KOPT-K1 (cell line): ENCODE measurements around the gene MRPS30.
"Not testable (repeated sequence)": the region's sequence is repeated elsewhere in the genome, so short reads cannot be mapped to it uniquely, and the experiment has no call there.

Experiments used
- H3K27ac ChIP-seq: fragments of 200-600 bp; sonication (generic); 2 replicates; pipeline ENCODE4 v1.5.1; 2016; ENCODE audit warnings: antibody characterized with exemption, mild to moderate bottlenecking, low read depth, low read length; ENCODE audit not compliant: poor library complexity, severe bottlenecking
- H3K36me3 ChIP-seq: fragments of 200-600 bp; sonication (generic); 2 replicates; pipeline ENCODE4 v1.5.1; 2017; ENCODE audit warnings: antibody characterized with exemption, mild to moderate bottlenecking, low read length, moderate library complexity; ENCODE audit not compliant: insufficient read depth
- H3K9me3 ChIP-seq: fragments of 200-600 bp; sonication (generic); 2 replicates; pipeline ENCODE4 v1.5.1; 2017; ENCODE audit warnings: antibody characterized with exemption, low read length, mild to moderate bottlenecking; ENCODE audit not compliant: insufficient read depth, poor library complexity, severe bottlenecking

Gene MRPS30

DNA sequence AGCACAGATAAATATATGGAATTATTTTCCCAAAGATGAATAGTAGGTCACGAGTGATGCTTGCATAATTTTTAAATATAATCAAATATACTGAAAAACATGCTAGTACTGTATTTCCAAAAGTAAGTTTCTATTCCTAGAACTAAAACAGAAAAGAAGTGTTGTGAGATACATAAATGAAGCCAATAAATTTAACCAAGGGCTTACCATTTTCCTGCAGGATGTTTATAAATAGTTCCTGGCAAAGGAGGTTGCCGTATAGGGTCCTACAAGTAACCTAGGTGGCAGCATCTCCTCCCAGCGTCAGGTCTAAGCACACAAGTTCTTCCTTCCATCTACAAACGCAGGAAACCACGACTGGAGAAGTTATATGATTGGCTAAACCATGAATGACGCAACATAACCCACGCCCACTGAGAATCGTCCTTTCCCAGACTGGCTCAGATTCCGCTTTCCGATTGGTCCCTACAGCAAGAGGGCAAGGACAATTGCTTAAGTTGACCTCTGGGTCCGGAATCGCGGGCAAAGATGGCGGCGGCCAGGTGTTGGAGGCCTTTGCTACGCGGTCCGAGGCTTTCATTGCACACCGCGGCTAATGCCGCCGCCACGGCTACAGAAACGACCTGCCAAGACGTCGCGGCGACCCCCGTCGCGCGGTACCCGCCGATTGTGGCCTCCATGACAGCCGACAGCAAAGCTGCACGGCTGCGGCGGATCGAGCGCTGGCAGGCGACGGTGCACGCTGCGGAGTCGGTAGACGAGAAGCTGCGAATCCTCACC is at the start of gene MRPS30:
Gene MRPS30, plus strand, starts transcription at position 513 of the 780 bp plus-strand sequence. Its CDS starts 16 bp downstream, at position 529.
- Histone ChIP-seq H3K27ac (peak within 1 kb of the TSS; percentile 80), H3K36me3 (peaks cover 31% of the 10 kb centered on the region), H3K9me3 (no peaks in the 10 kb centered on the region)

DNA sequence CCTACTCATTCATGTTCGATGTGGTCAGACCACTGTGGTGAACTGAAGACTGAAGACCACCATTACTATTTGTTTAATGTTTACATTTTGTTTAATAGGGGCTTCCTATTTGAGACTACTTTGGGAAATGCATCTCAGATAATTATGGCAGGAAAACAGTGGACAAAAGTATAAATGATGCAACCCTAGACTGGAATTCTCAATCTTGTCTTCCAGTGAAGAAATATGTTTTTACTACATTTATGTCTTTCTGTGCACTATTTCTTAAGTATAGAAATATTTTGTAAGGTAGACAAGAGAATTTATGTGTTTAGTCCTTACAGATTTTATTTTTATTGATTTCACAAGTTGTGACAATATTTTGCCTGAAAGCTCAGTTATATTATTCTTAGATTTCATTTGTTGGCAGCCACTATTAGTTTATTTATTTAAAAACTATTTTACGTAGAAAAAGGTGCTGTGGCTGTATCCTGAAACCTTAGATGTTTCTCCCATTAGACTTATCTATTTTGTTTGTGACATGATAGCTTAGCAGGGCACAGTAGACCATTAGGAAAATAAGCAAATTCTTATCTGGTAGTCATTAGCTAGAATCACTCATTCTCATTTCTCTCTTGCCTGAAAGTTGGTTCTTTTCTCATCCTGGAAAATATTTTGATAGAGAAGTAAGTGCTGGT is 39.4 kb upstream of the MRPS30 start:
- H3K27ac ChIP-seq = no peak overlapping the region
- H3K36me3 ChIP-seq = no peaks in the 10 kb centered on the region
- H3K9me3 ChIP-seq = no peaks in the 10 kb centered on the region

DNA sequence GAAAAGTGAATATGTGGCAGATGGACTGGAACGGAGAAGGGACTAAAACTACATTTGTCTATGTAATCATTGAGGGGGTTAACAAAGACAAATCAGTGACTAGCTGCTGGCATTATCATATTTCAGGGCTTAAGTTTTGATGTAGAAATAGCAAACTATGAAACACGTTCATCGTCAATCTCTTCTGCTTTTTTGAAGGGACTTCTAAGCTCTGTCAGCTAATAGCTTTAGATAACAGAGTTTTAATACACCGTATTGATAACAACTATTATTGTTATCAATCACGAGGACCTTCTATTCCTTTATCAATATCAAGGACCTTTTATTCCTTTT is 38.9 kb upstream of the MRPS30 start:
- H3K27ac ChIP-seq = no peak overlapping the region
- no peaks in the 10 kb centered on the region for H3K9me3 ChIP-seq
- no peaks in the 10 kb centered on the region for H3K36me3 ChIP-seq

GRCh38 chr5:44770780-44771717 is 37.7 kb upstream of the MRPS30 start:
- Histone ChIP-seq H3K9me3 (no peaks in the 10 kb centered on the region), H3K36me3 (no peaks in the 10 kb centered on the region), H3K27ac (no peak overlapping the region)

- not testable (repeated sequence) for H3K9me3 ChIP-seq, H3K27ac ChIP-seq, H3K36me3 ChIP-seq
These were observed 36.4 kb upstream of the MRPS30 start for GRCh38 chr5:44772397-44772796.

DNA sequence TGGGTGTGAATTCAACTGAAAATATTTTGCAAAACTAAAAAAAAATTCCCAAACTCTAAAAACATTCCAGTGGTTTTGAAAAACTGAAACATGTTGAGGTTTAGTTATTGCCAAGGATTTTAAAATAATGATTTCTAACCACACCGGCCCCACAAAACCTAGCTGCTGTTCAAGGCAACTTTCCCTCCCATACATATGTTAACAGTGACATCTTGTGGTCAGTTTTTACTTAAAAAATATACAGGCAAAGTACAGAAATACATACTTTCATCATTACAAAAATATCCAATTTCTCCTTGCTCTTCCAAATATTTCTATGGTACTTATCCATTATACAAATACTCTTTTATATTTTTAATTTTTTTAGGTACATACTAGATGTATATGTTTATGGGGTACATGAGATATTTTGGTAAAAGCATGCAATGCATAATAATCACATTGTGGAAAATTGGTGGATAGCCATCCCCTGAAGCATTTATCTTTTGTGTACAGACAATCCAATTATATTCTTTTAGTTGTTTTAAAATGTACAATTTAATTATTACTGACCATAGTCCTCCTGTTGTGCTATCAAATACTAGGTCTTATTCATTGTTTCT is 34.4 kb upstream of the MRPS30 start:
- H3K36me3 ChIP-seq = no peaks in the 10 kb centered on the region
- no peaks in the 10 kb centered on the region for H3K9me3 ChIP-seq
- no peak overlapping the region for H3K27ac ChIP-seq

DNA sequence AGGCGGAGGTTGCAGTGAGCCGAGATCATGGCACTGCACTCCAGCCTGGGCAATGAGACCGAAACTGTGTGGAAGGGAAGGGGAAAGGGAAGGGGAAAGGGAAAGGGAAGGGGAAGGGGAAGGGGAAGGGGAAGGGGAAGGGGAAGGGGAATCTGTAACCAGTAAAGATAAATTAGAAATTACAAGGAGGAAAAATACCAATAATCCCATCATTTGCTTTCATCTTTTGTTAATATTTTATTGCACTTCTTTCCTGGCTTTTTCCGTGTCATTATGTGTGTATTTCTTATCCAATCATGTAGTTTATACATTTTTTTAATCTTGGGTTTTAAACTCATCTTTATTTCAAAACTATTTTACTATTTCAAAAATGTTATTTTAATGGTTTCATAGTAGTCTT is 29.6 kb upstream of the MRPS30 start:
- Histone ChIP-seq H3K9me3 (no peaks in the 10 kb centered on the region), H3K36me3 (no peaks in the 10 kb centered on the region), H3K27ac (no peak overlapping the region)

- no peak overlapping the region for H3K27ac ChIP-seq
These were observed 25.0 kb upstream of the MRPS30 start for GRCh38 chr5:44783634-44784315.

GRCh38 chr5:44787731-44788130 is 21.0 kb upstream of the MRPS30 start:
- no peaks in the 10 kb centered on the region for H3K36me3 ChIP-seq
- no peak overlapping the region for H3K27ac ChIP-seq
- peaks cover 32% of the 10 kb centered on the region for H3K9me3 ChIP-seq

More at GRCh38 chr5:44783634-44784315, 25.0 kb upstream of the MRPS30 start:
- Histone ChIP-seq H3K9me3 (peaks cover 25% of the 10 kb centered on the region), H3K36me3 (no peaks in the 10 kb centered on the region)

DNA sequence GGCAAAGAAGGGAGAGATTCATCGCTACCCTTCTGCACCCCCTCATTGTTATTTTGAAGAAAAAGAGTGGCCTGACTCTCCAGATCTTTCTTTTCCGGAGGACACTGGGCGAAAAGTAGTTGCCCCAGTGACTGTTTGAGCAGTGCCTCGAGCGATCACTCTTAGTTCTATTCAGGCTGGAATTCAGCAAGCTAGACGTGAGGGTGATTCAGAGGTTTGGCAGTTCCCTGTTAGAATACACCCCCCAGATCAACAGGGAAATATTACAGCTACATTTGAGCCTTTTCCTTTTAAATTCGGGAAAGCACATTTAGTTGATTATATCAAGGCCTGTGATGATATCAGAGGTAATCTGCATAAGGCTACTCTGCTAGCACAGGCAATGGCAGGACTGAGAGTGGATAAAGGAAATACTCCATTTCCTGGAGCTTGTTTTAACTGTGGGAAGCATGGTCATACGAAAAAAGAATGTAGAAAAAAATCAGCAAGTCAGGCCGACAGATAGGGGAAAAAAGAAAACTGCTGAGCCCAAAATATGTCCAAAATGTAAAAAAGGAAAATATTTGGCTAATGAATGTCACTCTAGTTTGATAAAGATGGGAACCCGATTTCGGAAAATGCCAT is 19.3 kb upstream of the MRPS30 start:
- H3K36me3 ChIP-seq, H3K27ac ChIP-seq: not testable (repeated sequence)
- H3K9me3 ChIP-seq = peaks cover 49% of the 10 kb centered on the region

DNA sequence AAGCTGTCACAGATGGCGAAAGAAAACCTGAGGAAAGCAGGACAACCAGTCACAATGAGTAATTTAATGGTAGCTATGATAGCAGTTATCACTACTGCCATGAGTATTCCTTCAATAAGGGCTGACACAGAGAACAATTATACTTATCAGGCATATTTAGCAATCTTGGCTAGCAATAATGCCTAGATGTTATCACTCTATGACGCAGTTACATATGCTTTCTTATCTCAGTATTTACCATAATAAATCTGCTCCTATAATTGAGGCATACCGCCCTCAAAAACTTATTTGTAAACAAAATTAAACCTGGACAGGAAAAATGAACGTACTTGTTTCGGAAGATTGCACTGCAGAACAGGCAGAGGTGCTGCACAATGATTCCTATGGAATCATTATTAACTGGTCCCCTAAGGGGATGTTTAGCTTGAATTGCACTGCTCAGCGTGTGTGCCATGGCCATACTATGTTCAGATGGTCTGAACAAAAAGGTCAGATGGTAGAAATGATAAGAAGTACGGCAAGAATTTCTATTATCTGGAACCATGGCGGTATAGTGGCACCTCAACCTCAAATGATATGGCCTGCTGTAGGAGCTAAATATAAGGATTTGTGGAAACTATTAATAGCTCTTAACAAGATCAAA is 16.6 kb upstream of the MRPS30 start:
- not testable (repeated sequence) for H3K27ac ChIP-seq, H3K36me3 ChIP-seq
- H3K9me3 ChIP-seq = peaks cover 58% of the 10 kb centered on the region

GRCh38 chr5:44794371-44794770 is 14.4 kb upstream of the MRPS30 start:
- Histone ChIP-seq H3K36me3 (no peaks in the 10 kb centered on the region), H3K27ac (no peak overlapping the region), H3K9me3 (peaks cover 45% of the 10 kb centered on the region)

DNA sequence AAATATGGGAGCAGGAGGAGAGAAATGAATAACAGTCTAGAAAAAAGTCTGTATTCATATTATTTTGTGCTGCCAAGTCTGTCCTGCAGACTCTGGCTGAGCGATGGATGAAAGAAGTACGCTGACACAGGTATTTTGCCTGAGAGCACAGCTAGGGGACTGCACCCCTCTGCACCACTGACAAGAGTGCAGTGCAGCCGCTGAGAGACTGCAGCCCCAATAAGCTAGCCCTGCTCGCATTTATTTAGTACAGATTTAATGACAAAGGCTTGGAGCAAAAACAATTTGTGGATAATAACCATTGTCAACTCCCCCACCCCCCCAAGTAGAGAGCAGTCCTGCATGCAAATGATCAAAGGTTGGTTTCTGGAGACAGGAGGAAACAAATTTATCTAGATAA is 13.3 kb upstream of the MRPS30 start:
- no peaks in the 10 kb centered on the region for H3K36me3 ChIP-seq
- H3K27ac ChIP-seq = no peak overlapping the region
- peaks cover 45% of the 10 kb centered on the region for H3K9me3 ChIP-seq

GRCh38 chr5:44797841-44798240 is 10.9 kb upstream of the MRPS30 start:
- Histone ChIP-seq H3K9me3 (peaks cover 36% of the 10 kb centered on the region), H3K27ac (no peak overlapping the region), H3K36me3 (no peaks in the 10 kb centered on the region)
